Astrocyte (in vitro differentiated cells and primary cell): ENCODE data around the gene MALAT1.

Experiments
- EZH2 ChIP-seq: IDR thresholded peaks from 2 replicates; pipeline ENCODE4 v1.6.1; 2012; ENCODE audit warnings: mild to moderate bottlenecking, low read length, inconsistent platforms; ENCODE audit not compliant: insufficient read depth
- TF ChIP-seq, protein P1 (sequence below): IDR thresholded peaks from 2 replicates; pipeline ENCODE4 v1.5.1; 2011; ENCODE audit warnings: low read depth, mild to moderate bottlenecking, inconsistent platforms, low read length, moderate library complexity; ENCODE audit not compliant: insufficient read depth

DNA sequence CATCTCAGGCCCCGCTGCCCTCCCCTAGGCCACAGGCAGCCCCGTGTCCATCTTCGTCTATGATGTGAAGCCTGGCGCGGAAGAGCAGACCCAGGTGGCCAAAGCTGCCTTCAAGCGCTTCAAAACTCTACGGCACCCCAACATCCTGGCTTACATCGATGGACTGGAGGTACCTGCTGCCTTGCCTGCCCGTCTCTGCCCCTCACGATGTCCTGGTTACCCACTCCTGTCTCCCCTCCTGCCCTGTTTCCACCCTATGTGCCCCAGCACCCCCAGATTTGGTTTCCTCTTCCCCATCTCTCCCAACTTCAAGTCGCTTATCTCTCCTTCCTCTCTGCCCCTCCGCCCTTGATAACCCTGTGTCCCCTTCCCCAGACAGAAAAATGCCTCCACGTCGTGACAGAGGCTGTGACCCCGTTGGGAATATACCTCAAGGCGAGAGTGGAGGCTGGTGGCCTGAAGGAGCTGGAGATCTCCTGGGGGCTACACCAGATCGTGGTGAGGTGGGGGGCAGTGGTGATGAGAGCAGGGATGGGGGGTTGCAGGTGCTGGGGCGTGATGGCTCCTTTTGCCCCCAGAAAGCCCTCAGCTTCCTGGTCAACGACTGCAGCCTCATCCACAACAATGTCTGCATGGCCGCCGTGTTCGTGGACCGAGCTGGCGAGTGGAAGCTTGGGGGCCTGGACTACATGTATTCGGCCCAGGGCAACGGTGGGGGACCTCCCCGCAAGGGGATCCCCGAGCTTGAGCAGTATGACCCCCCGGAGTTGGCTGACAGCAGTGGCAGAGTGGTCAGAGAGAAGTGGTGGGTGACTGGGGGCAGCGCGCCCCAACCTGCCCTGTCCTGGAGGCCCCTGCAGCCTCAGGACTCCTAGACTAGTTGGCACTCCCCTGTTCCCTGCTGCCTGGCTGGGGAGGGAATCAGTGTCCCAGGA lies 27.0 kb downstream of the MALAT1 start:
- TF ChIP-seq, protein P1, sequence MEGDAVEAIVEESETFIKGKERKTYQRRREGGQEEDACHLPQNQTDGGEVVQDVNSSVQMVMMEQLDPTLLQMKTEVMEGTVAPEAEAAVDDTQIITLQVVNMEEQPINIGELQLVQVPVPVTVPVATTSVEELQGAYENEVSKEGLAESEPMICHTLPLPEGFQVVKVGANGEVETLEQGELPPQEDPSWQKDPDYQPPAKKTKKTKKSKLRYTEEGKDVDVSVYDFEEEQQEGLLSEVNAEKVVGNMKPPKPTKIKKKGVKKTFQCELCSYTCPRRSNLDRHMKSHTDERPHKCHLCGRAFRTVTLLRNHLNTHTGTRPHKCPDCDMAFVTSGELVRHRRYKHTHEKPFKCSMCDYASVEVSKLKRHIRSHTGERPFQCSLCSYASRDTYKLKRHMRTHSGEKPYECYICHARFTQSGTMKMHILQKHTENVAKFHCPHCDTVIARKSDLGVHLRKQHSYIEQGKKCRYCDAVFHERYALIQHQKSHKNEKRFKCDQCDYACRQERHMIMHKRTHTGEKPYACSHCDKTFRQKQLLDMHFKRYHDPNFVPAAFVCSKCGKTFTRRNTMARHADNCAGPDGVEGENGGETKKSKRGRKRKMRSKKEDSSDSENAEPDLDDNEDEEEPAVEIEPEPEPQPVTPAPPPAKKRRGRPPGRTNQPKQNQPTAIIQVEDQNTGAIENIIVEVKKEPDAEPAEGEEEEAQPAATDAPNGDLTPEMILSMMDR: no peak
- no peak for TF ChIP-seq EZH2
